Measurements from ENCODE around the gene TGFA. TPM values are rescaled to one million over a fixed set of nuclear protein-coding genes. Genes with fewer than 3 reads are reported as not detected.

TGFA gene
- polyA plus RNA-seq, 1 donor (not counting 4 experiments of a cell fraction or from before 2014, with no cell fraction given): 51.7 TPM

GRCh38 chr2:70484086-70484485, 69.5 kb downstream of the TGFA start:
- no peak for DNase-seq (ENCODE audit: low read depth, low spot score)
- Histone ChIP-seq H2AFZ (ENCODE audit: control insufficient read depth, low read length) (no peak overlapping the region), H3K4me2 (ENCODE audit: control insufficient read depth, extremely low read depth, insufficient read depth, low read depth, low read length) (no peak overlapping the region), H3K4me3 (ENCODE audit: control insufficient read depth in 2 of 3, extremely low read depth in 1 of 3, insufficient read depth in 2 of 3, low read depth in 1 of 3, low read length in 3 of 3) (no peak overlapping the region), H3K4me1 (ENCODE audit: control insufficient read depth, extremely low read depth, insufficient read depth, low read length) (peaks cover 22% of the 10 kb centered on the region), H3K9me3 (ENCODE audit: control insufficient read depth, low read depth, low read length) (peaks cover 2% of the 10 kb centered on the region), H3K27me3 (ENCODE audit: control insufficient read depth, extremely low read depth, insufficient read depth, low read length) (no peaks in the 10 kb centered on the region), H3K9ac (ENCODE audit: control insufficient read depth, extremely low read depth, insufficient read depth, low read length) (no peak overlapping the region), H3K79me2 (ENCODE audit: control insufficient read depth, insufficient read depth, low read length) (peaks cover 66% of the 10 kb centered on the region), H3K36me3 (ENCODE audit: control insufficient read depth in 2 of 2, extremely low read depth in 1 of 2, insufficient read depth in 2 of 2, low read length in 2 of 2) (peaks cover 3 to 18% of the 10 kb centered on the region in 2 experiments), H4K20me1 (ENCODE audit: control insufficient read depth, extremely low read depth, insufficient read depth, low read length) (no peaks in the 10 kb centered on the region), H3K27ac (ENCODE audit: control insufficient read depth, insufficient read depth, low read length) (no peak overlapping the region), H3K9me1 (ENCODE audit: control insufficient read depth, extremely low read depth, insufficient read depth, low read length) (no peaks in the 10 kb centered on the region)
- no peak for TF ChIP-seq EZH2 (IDR thresholded peaks at IDR 0.05; ENCODE audit: low read length)
- dilution Hi-C loops (cut with MboI; ENCODE audit: extremely low pct_ligation_motif_present, low sequenced_read_pairs): no loop called here
- FAIRE-seq: peak; percentile 71

GRCh38 chr2:70482401-70482800, 71.2 kb downstream of the TGFA start:
- DNase-seq (ENCODE audit: low read depth, low spot score) (no peak), FAIRE-seq (no peak)
- Histone ChIP-seq H3K4me3 (ENCODE audit: control insufficient read depth in 2 of 3, extremely low read depth in 1 of 3, insufficient read depth in 2 of 3, low read depth in 1 of 3, low read length in 3 of 3) (no peak overlapping the region), H3K79me2 (ENCODE audit: control insufficient read depth, insufficient read depth, low read length) (peaks cover 63% of the 10 kb centered on the region), H3K9me1 (ENCODE audit: control insufficient read depth, extremely low read depth, insufficient read depth, low read length) (no peaks in the 10 kb centered on the region), H3K27me3 (ENCODE audit: control insufficient read depth, extremely low read depth, insufficient read depth, low read length) (no peaks in the 10 kb centered on the region), H2AFZ (ENCODE audit: control insufficient read depth, low read length) (no peak overlapping the region), H3K36me3 (ENCODE audit: control insufficient read depth in 2 of 2, extremely low read depth in 1 of 2, insufficient read depth in 2 of 2, low read length in 2 of 2) (peaks cover 2 to 18% of the 10 kb centered on the region in 2 experiments), H3K4me2 (ENCODE audit: control insufficient read depth, extremely low read depth, insufficient read depth, low read depth, low read length) (no peak overlapping the region), H3K9me3 (ENCODE audit: control insufficient read depth, low read depth, low read length) (peaks cover 2% of the 10 kb centered on the region), H3K9ac (ENCODE audit: control insufficient read depth, extremely low read depth, insufficient read depth, low read length) (no peak overlapping the region), H3K27ac (ENCODE audit: control insufficient read depth, insufficient read depth, low read length) (no peak overlapping the region), H4K20me1 (ENCODE audit: control insufficient read depth, extremely low read depth, insufficient read depth, low read length) (no peaks in the 10 kb centered on the region), H3K4me1 (ENCODE audit: control insufficient read depth, extremely low read depth, insufficient read depth, low read length) (peaks cover 22% of the 10 kb centered on the region)
- TF ChIP-seq CTCF (optimal IDR thresholded peaks at IDR 0.05 in 1 of 3, IDR thresholded peaks at IDR 0.05 in 1 of 3, conservative IDR thresholded peaks at IDR 0.05 in 1 of 3; ENCODE audit: extremely low read depth in 1 of 3, insufficient read depth in 2 of 3, low read length in 3 of 3): no peak
- TF ChIP-seq EZH2 (IDR thresholded peaks at IDR 0.05; ENCODE audit: low read length): no peak
- dilution Hi-C loops (cut with MboI; ENCODE audit: extremely low pct_ligation_motif_present, low sequenced_read_pairs): no loop called here

- Histone ChIP-seq H3K9ac (ENCODE audit: control insufficient read depth, extremely low read depth, insufficient read depth, low read length) (no peak overlapping the region), H3K9me1 (ENCODE audit: control insufficient read depth, extremely low read depth, insufficient read depth, low read length) (no peaks in the 10 kb centered on the region), H3K79me2 (ENCODE audit: control insufficient read depth, insufficient read depth, low read length) (peaks cover 62% of the 10 kb centered on the region), H3K36me3 (ENCODE audit: control insufficient read depth in 2 of 2, extremely low read depth in 1 of 2, insufficient read depth in 2 of 2, low read length in 2 of 2) (peaks cover 2 to 13% of the 10 kb centered on the region in 2 experiments), H3K4me3 (ENCODE audit: control insufficient read depth in 2 of 3, extremely low read depth in 1 of 3, insufficient read depth in 2 of 3, low read depth in 1 of 3, low read length in 3 of 3) (no peak overlapping the region), H3K27me3 (ENCODE audit: control insufficient read depth, extremely low read depth, insufficient read depth, low read length) (no peaks in the 10 kb centered on the region), H4K20me1 (ENCODE audit: control insufficient read depth, extremely low read depth, insufficient read depth, low read length) (no peaks in the 10 kb centered on the region), H3K4me1 (ENCODE audit: control insufficient read depth, extremely low read depth, insufficient read depth, low read length) (peaks cover 19% of the 10 kb centered on the region), H3K4me2 (ENCODE audit: control insufficient read depth, extremely low read depth, insufficient read depth, low read depth, low read length) (no peak overlapping the region), H3K9me3 (ENCODE audit: control insufficient read depth, low read depth, low read length) (peaks cover 2% of the 10 kb centered on the region), H3K27ac (ENCODE audit: control insufficient read depth, insufficient read depth, low read length) (no peak overlapping the region), H2AFZ (ENCODE audit: control insufficient read depth, low read length) (no peak overlapping the region)
- no peak for TF ChIP-seq EZH2 (IDR thresholded peaks at IDR 0.05; ENCODE audit: low read length)
- dilution Hi-C loops (cut with MboI; ENCODE audit: extremely low pct_ligation_motif_present, low sequenced_read_pairs): no loop called here
- DNase-seq (ENCODE audit: low read depth, low spot score) (no peak), FAIRE-seq (no peak)
These were observed 73.2 kb downstream of the TGFA start for GRCh38 chr2:70480468-70480867.
